Hematopoietic multipotent progenitor cell treated with erythropoietin and hydrocortisone succinate and interleukin-3 and kit ligand, for 15 days (in vitro differentiated cells): ENCODE measurements around the gene CTDP1.
"Not testable (repeated sequence)": the region's sequence is repeated elsewhere in the genome, so short reads cannot be mapped to it uniquely, and the experiment has no call there.

Experiments used
- DNase-seq: peaks from one replicate; pipeline ENCODE4 v3.0.0-alpha.2; 2015; ENCODE audit warnings: low spot score

CTDP1 gene

GRCh38 chr18:79682894-79683625 lies 3.5 kb downstream of the CTDP1 start:
- DNase-seq = no peak

DNA sequence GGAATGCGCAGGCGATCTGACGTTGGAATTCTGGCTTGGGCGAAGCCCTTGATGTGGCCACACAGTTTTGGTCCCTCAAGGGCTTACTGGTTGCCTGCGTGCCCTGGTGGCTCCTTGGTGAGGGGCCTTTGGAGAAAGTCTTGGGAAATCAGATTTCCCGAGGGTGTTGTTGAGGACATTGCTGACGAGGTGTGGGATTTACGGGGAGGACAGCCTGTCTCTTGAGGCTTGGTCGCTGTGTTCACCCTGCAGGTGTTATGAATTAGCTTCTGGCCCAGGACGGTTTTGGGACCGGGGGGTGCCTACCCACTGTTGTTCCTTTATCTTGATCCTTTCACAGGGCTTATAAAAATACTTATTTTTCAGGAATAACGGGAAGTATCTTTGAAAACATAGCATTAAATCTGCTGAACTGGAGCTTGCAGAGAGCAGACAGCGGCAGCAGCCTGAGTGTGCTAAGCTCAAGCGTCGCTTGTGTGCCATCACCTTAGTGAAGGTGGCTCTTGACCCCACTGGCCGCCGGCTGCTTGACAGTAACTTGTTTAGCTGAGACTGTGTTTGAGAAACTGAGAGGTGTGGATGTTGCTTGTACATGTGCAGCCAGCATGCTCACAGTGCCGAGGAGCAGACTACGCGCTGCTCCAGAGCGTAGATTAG lies 4.2 kb downstream of the CTDP1 start:
- no peak for DNase-seq

- DNase-seq = no peak
Measured at GRCh38 chr18:79684283-79684631, 4.7 kb downstream of the CTDP1 start.

GRCh38 chr18:79684787-79685186 lies 5.2 kb downstream of the CTDP1 start:
- no peak for DNase-seq

DNA sequence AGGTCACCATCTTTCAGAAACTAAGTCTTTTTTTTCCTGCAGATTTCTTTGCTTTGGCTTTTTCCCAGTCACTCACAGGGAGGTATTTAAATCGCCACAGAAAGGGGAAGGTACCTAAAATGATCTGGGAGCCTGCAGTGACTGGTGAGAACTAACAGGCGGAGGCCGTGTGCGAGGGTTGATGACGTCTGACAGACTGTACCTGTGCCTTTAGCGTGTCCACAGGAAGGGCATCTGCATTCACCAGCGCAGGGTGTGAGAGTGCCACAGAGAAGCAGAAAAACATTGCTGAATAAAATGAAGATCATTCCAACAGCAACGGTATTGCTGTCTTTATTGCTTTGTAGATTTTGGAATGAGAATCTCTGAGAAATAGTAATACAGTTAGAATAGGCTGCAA lies 5.7 kb downstream of the CTDP1 start:
- no peak for DNase-seq

DNA sequence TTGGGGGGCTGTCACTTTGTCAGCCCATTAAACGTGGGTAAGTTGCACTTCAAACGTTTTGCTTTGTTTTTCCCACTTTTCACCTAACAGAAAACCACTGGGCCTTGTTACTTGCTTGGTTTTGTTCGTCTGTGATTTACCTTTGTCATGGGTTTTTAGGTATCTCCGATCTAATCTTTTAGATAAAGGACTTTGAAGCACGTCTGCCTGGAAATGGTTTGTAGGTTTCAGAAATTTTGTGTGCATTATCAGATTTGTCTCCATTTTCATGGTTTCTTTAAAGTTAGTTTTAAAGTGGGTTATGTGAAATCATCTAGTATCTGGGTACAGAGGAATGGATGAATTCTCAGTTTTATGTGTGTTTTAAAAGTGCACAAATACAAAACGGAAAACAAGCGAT lies 6.4 kb downstream of the CTDP1 start:
- DNase-seq = no peak

- DNase-seq = no peak
Measured at GRCh38 chr18:79687806-79688205, 8.2 kb downstream of the CTDP1 start.

GRCh38 chr18:79690071-79690470 lies 10.5 kb downstream of the CTDP1 start:
- DNase-seq = no peak

DNA sequence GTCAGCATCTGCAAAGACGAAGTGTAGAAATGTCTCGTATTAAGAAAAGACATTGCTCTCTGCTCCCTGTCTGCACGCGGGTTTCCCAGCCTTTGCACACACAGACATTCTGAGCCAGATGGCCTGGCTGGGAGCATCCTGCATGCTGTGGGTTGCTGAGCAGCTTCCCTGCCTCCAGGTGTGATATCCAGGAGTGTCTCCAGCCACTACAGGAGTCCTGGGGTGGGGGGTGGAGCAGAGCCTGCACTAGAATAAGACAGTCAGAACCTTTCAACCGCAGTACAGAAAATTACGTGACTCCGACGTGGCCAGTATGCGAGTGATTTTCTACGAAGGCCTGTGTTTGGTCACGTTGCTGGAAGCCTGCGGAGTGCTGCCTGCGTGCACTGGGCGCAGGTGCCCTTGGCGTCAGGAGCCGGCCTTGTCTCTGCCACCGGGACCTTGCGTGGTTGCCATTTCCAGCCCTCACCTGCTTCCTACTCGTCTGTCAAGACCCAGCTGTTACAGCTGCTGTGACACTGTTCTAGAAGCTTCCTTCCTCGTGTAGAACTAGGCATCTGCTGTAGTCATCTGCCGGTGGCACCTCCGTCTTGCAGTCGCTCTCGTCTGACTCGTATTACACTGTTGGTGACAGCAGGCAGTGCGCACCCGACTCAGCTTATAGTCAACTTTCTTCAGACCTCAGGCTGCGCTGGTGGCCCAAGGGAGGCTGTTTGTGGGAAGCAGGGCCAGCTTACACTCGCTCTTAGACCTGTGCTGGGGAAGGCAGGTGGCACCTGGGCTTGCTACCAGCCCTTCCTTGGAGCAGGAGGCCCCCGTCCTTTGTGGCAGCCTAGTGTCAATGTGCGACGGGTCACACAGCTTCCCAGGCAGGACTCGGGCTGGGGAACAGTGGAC lies 11.2 kb downstream of the CTDP1 start:
- no peak for DNase-seq

DNA sequence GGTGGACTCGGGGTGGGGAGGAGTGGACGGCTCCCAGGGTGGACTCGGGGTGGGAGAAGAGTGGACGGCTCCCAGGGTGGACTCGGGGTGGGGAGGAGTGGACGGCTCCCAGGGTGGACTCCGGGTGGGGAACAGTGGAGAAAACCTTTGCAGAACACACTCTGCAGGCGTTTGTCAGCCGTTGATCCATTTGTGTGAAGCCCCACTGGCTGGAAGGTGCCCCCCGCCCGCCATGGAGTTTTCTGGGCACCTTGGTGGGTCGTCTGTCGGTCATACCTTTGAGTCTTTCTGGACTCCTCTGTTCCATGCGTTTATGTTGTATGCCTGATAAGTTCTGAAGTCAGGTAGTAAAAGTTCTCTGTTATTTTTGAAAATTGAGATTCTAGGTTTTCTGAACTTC lies 12.5 kb downstream of the CTDP1 start:
- no peak for DNase-seq

DNA sequence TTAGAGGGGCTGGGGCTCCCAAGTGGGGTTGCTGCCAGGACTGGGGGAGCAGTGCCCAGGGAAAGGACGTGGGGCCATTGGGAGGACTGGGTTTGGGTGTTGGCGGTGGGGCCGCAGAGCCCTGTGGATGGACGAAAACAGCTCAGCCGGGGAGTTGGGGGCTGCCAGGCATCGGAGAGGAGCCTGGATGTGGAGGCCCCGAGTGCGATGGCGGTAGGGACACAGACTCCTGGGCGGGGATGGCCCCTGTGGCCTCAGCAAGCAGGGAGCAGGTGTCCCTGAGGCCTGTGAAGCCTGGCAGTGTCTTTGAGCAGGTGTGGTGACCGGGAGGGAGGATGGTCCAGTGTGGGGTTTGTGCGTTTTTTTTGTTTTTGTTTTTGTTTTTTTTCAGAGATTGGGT lies 13.3 kb downstream of the CTDP1 start:
- DNase-seq = no peak

DNA sequence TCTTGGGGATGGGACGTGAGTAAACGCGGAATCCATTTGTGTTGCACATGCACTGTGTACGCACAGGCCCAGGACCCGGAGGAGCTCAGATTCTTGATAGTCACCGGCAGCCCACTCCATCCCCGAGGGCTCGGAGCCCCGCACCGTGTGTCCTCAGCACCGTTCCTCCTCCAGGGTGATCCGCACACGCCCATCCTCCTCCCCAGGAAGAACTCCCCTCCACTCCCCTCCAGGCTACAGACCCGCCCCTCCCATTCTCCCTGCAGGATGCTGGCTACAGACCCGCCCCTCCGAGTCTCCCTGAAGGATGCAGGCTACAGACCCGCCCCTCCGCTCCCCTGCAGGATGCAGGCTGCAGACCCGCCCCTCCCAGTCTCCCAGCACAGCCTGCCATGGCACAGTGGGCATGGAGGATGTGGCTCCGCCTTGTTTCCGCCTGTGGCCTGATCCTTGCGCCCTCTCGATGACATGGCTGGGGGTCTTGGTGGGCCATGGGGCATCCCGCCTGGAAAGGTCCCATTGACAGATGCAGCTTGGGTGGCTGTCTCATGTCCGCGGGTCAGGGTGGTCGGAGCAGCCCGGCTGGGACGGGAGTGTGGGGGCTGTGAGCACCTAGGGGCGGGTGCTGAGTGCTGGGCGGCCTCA lies 14.1 kb downstream of the CTDP1 start:
- no peak for DNase-seq

DNA sequence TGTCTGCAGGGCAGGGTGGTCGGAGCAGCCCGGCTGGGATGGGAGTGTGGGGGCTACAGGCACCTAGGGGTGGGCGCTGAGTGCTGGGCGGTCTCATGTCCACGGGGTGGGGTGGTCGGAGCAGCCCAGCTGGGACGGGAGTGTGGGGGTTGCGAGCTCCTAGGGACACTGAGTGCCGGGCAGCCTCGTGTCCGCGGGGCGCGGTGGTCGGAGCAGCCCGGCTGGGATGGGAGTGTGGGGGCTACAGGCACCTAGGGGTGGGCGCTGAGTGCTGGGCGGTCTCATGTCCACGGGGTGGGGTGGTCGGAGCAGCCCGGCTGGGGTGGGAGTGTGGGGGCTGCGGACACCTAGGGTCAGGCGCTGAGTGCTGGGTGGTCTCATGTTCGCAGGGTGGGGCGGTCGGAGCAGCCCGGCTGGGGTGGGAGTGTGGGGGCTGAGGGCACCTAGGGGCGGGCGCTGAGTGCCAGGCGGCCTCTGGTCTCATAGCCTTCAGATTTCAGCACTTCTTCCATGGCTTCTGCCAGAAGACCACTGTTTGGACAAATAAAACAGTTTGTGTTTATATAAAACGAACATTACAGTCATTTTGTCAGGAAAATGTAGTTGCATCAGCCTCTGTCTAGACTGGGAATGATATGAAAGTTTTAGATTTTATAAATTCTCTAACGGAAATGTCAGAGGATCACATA lies 14.7 kb downstream of the CTDP1 start:
- DNase-seq = not testable (repeated sequence)

DNA sequence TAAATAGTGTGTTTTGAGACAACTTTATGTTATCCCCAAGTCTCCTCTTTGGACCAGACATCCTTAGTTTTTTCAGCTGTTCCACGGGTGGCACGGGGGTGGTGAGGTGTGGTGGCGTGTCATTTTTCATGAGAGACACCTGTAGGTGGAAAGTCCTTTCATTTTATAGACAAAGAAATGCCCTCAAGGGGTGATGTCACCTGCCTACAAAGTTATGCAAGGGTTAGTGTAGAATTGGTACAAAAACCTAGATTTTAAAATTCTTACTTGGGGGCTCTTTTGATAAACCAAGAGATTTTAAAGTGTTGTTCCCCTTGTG lies 15.3 kb downstream of the CTDP1 start:
- no peak for DNase-seq

GRCh38 chr18:79695269-79695668 lies 15.7 kb downstream of the CTDP1 start:
- no peak for DNase-seq

- no peak for DNase-seq
Measured at GRCh38 chr18:79695856-79696850, 16.6 kb downstream of the CTDP1 start.

- no peak for DNase-seq
Measured at GRCh38 chr18:79697178-79697577, 17.6 kb downstream of the CTDP1 start.

DNA sequence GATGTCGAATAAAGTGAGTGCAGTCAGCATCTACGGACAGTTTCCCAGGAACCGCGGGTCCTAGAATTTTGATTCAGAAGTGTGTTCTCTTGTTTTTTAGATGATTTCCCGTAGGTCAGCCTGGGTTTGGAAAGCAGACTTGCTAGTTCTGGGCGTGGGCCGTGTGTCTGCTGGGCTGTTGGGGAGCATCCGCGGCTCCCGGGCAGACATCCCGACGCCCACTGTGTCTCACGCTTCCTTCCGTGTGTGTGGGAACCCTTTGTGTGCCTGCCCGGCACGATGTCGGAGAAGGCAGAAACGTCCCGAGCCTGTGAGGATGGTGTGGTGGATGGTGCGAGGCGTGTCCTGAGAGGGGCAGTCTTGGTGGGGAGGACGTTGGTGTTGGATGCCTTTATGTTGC lies 18.4 kb downstream of the CTDP1 start:
- no peak for DNase-seq

DNA sequence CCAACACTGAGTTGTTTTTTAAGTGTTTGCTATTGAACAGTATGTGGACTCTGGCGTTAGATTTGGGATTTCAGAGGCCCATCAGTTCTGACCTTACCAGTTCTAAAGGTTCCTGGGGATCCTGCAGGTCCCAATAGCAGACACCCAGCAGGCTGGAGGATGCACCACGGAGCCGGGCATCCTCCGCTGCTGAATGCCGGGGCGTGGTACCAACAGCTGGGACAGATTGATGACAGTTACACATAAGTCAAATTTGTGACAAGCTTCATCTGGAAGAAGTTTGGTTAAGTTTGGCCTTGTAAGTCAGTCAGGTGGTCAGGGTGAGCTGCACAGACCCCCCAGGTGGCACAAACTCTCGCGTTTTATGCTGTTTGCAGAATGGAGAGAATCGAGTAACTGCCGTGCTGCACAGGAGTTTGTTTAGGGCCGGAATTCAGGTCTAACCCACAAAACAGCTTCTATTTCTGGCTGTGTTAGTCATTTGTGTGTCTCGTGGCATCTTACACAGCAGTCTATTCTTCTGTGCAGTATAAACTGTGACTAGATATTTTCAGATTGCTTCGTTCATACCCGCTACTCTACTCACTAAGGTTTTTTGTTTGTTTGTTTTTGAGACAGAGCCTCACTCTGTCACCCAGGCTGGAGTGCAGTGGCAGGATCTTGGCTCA lies 19.2 kb downstream of the CTDP1 start:
- DNase-seq = no peak

DNA sequence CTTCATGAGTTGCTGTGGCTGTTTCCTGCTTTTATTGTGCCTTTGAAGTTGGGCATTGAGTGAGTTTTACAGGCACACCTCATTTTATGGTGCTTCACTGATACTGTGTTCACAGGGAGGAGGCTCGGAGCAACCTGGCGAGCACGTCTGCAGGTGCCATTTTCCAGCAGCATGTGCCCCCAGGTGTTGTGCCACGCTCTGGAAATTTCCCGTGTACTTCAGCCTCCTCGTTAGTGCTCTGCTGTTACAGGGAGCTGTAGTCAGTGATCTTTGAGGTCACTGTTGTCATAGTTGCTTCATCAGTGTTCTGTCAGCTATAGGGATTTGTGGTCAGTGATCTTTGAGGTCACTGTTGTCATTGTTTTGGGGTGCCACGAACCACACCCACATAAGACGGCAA lies 20.1 kb downstream of the CTDP1 start:
- no peak for DNase-seq
